AG09319 (cell line): ENCODE data around the gene AQP12B.

ENCODE experiments used
- DNase-seq: peaks from one replicate; pipeline ENCODE4 v3.0.0-alpha.2; 2010; ENCODE audit warnings: low read depth; ENCODE audit errors: extremely low read depth
- TF ChIP-seq, protein P1 (sequence below): IDR thresholded peaks from 2 replicates; pipeline ENCODE4 v1.5.1; 2011; ENCODE audit warnings: low read depth, mild to moderate bottlenecking, inconsistent platforms, low read length, moderate library complexity

Gene AQP12B

DNA sequence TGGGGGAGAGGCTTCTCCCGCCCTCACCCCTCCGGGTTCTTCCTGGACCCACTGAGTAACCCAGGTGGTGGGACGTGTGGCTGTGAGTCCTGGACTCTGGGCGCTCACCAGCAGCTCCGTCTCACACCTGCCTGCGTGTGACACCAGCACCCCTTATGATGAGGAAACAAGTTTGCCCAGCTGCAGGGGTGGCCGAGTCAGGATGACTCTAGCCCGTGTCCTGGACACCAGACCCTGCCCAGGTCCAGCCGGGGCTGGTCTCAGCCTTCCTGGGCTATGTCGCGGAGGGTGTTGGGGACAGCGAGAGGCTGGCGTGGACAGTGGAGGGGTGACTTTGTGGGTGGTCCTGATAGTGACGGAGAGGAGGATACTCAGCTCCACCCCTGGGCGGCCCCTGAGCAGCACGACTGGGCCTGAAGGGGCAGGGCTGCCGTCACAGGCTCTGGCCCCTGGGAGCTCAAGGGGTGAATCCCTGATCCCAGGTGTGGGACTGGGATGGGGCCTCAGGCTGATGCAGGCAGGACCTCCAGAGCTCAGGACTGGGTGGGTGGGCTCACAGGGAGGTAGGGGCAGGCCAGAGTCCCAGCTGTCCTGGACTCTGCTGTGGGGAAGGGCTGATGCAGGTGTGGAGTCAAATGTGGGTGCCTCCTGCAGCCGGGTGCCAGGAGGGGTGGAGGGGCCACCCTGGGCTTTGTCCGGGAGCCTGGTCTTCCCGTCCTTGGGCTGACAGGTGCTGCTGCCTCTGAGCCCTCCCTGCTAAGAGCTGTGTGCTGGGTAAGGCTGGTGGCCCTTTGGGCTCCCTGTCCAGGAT is 53.7 kb downstream of the AQP12B start:
- DNase-seq, result no peak
- TF ChIP-seq, protein P1, sequence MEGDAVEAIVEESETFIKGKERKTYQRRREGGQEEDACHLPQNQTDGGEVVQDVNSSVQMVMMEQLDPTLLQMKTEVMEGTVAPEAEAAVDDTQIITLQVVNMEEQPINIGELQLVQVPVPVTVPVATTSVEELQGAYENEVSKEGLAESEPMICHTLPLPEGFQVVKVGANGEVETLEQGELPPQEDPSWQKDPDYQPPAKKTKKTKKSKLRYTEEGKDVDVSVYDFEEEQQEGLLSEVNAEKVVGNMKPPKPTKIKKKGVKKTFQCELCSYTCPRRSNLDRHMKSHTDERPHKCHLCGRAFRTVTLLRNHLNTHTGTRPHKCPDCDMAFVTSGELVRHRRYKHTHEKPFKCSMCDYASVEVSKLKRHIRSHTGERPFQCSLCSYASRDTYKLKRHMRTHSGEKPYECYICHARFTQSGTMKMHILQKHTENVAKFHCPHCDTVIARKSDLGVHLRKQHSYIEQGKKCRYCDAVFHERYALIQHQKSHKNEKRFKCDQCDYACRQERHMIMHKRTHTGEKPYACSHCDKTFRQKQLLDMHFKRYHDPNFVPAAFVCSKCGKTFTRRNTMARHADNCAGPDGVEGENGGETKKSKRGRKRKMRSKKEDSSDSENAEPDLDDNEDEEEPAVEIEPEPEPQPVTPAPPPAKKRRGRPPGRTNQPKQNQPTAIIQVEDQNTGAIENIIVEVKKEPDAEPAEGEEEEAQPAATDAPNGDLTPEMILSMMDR, result no peak

DNA sequence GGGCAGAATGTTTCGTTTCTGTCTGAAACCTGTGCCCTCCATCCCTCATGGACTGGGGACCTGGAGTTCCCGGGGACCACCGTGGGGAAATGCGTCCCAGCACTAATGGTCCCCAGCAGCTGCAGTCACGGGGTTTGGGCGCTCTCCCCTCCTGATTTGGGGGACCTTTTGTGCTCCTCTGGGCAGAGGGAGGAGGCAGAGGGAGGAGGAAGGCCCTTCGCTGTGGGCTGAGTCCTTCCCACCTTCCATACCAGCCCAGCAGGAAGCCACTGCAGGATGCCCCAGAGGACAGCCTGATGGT is 54.2 kb downstream of the AQP12B start:
- DNase-seq, result no peak
- TF ChIP-seq, protein P1, result no peak

DNA sequence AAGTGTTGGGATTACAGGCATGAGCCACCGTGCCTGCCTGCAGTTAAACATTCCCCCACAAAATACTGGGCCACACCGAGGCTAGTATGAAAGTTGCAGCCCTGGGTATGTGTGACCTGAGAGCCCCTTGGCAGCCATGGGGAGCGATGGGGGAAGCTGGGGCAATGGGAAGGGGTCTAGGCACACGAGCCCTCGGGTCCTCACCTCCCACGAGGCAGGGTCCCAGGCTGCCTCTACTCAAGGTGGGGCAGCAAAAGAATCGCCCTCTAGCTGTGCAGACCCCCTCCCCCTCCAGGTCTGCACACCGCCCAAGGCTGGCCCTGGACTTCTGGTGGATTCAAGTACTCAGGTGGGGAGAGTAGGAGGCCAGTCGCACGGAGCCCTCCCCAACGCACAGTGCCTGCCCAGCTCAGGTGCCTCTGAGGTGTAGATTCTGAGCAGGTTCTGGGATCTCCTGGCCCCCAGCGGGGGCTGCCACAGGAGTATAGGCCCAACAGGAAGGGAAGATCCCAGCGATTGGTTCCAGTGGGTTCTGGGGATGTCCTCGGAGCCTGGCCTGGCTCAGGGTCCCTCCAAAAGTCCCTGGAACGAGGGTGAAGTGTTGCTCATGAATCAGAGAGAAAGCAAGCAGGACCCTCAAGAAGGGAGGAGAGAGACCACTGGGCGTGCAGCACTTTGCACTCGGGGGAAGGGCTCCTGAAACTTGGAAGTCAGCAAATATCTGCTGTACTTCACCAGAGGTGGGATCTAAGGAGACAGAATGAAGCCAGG is 54.8 kb downstream of the AQP12B start:
- TF ChIP-seq, protein P1, result no peak
- no peak for DNase-seq

DNA sequence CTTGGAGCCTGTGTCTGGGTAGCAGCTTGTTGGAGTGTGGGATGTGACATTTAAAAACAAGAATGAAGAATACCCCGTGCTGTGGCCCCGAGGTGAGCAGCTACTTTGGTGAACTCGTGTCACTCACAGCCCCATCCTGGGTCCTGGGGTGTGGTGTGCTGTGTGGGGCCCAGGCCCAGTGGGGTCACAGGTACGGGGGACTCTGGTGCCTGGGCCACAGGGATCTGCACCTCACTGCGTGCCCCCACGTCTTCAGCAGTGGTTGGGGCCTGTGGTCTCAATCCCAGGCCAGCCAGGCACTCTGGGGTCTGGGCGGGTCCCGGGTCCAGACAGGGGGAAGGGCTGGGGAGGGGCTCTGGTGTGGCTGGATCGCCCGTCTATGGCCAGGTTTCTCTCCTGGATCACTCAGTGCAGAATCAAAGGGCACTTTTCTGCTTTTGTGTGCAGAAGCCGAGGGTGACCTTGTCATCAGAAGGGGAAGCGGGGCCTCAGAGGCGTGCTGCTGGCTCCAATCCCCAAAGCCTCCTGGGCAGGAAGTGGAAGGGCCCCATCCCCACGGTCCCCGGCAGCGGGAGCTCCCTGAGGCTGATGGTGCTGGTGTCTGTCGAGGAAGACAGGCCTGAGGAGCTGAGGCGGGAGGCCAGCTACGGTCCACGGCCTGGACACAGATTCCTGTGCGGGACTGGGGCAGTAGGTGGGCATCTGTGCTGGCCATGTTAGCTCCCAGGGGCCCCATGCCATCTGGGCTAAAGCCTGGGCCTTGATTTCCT is 56.0 kb downstream of the AQP12B start:
- DNase-seq, result no peak
- TF ChIP-seq, protein P1, result no peak
